HG02885 (cell line): ENCODE results near the gene PAGE2B.
"Not testable (repeated sequence)": the region's sequence is repeated elsewhere in the genome, so short reads cannot be mapped to it uniquely, and the experiment has no call there.

Experiments used
- ATAC-seq: cut with Tn5 transposase; IDR thresholded peaks from one replicate; pipeline ENCODE4 v1.9.1; 2021; ENCODE audit warnings: mild to moderate bottlenecking; ENCODE audit not compliant: unreplicated experiment, poor library complexity

The PAGE2B gene

GRCh38 chrX:55074851-55075467 is at the start of gene PAGE2B:
Gene PAGE2B, plus strand, starts transcription at chrX:55075030. Its CDS starts 1,012 bp downstream, at chrX:55076042.
- ATAC-seq: no peak

GRCh38 chrX:55026143-55026542 is 48.7 kb upstream of the PAGE2B start:
- ATAC-seq: no peak

- no peak for ATAC-seq
Measured at GRCh38 chrX:55026840-55027239, 48.0 kb upstream of the PAGE2B start.

- ATAC-seq: no peak
Measured at GRCh38 chrX:55028040-55028439, 46.8 kb upstream of the PAGE2B start.

- ATAC-seq: no peak
Measured at GRCh38 chrX:55028611-55029010, 46.2 kb upstream of the PAGE2B start.

GRCh38 chrX:55029291-55029690 is 45.5 kb upstream of the PAGE2B start:
- ATAC-seq: no peak

GRCh38 chrX:55030271-55031205 is 44.3 kb upstream of the PAGE2B start, which contains the start of gene ALAS2:
Gene ALAS2, minus strand, starts transcription at chrX:55030977. Its CDS starts 4,977 bp downstream, at chrX:55026000.
- ATAC-seq: no peak

GRCh38 chrX:55033429-55033828 is 41.4 kb upstream of the PAGE2B start:
- no peak for ATAC-seq

GRCh38 chrX:55039471-55039870 is 35.4 kb upstream of the PAGE2B start:
- ATAC-seq: no peak

- ATAC-seq: no peak
Measured at GRCh38 chrX:55041514-55041913, 33.3 kb upstream of the PAGE2B start.

- ATAC-seq: not testable (repeated sequence)
Measured at GRCh38 chrX:55050599-55050998, 24.2 kb upstream of the PAGE2B start.

GRCh38 chrX:55056820-55057674 is 17.8 kb upstream of the PAGE2B start:
- ATAC-seq: no peak

GRCh38 chrX:55057675-55058249 is 17.1 kb upstream of the PAGE2B start:
- ATAC-seq: peak; percentile 80

- not testable (repeated sequence) for ATAC-seq
Measured at GRCh38 chrX:55067180-55067579, 7.7 kb upstream of the PAGE2B start.

GRCh38 chrX:55072286-55072685 is 2.5 kb upstream of the PAGE2B start:
- ATAC-seq: no peak

GRCh38 chrX:55088795-55089489 is 14.1 kb downstream of the PAGE2B start, which contains the start of gene PAGE2:
Gene PAGE2, plus strand, starts transcription at chrX:55089018. Its CDS starts 1,003 bp downstream, at chrX:55090021.
- no peak for ATAC-seq

GRCh38 chrX:55098691-55099090 is 23.9 kb downstream of the PAGE2B start:
- no peak for ATAC-seq

- ATAC-seq: no peak
Measured at GRCh38 chrX:55099162-55099561, 24.3 kb downstream of the PAGE2B start.

- ATAC-seq: no peak
Measured at GRCh38 chrX:55102754-55103153, 27.9 kb downstream of the PAGE2B start.
